ENCODE data around the gene CDA. TPM values are rescaled to one million over a fixed set of nuclear protein-coding genes. Genes with fewer than 3 reads are reported as not detected.

The CDA gene
- total and polyA plus RNA-seq, 7 donors, result 1.0 to 2.5 (median 1.7) TPM

GRCh38 chr1:20558191-20558590, 30.7 kb upstream of the CDA start:
- Histone ChIP-seq H3K27ac (no peak overlapping the region), H3K27me3 (ENCODE audit: insufficient read depth in 3 of 3, low read length in 2 of 3) (peaks cover 0 to 36% (median 2%) of the 10 kb centered on the region in 3 donors), H3K9me3 (no peaks in the 10 kb centered on the region), H3K4me3 (no peak overlapping the region), H3K4me1 (no peaks in the 10 kb centered on the region), H3K36me3 (ENCODE audit: insufficient read depth in 1 of 2, low read depth in 1 of 2) (no peaks in the 10 kb centered on the region)
- WGBS, 3 donors, result 51 to 59% (median 55%) methylated on average over 5 of the region's 5 CpGs
- intact Hi-C loops (cut with DNase I), result no loop called here
- DNase-seq, result no peak
- TF ChIP-seq CTCF (IDR thresholded peaks at IDR 0.05), result no peak
- peak in 1 of 4 donors; percentile 22 for ATAC-seq

GRCh38 chr1:20560966-20561365, 27.9 kb upstream of the CDA start:
- intact Hi-C loops (cut with DNase I), result no loop called here
- TF ChIP-seq CTCF (IDR thresholded peaks at IDR 0.05), result no peak
- H3K9me3 ChIP-seq, result no peaks in the 10 kb centered on the region
- no peaks in the 10 kb centered on the region for H3K4me1 ChIP-seq
- H3K27ac ChIP-seq, result no peak overlapping the region
- no peak overlapping the region for H3K4me3 ChIP-seq
- peaks cover 0 to 23% (median 0%) of the 10 kb centered on the region in 3 donors for H3K27me3 ChIP-seq (ENCODE audit: insufficient read depth in 3 of 3, low read length in 2 of 3)
- DNase-seq (no peak), ATAC-seq (no peak)
- 41 to 100% (median 84%) methylated on average over 1 of the region's 1 CpG for WGBS, 3 donors
- H3K36me3 ChIP-seq (ENCODE audit: insufficient read depth in 1 of 2, low read depth in 1 of 2), result no peaks in the 10 kb centered on the region

- Histone ChIP-seq H3K36me3 (ENCODE audit: insufficient read depth in 1 of 2, low read depth in 1 of 2) (no peaks in the 10 kb centered on the region), H3K27ac (no peak overlapping the region), H3K4me1 (no peaks in the 10 kb centered on the region), H3K9me3 (no peaks in the 10 kb centered on the region), H3K27me3 (ENCODE audit: insufficient read depth in 3 of 3, low read length in 2 of 3) (peaks cover 0 to 23% (median 0%) of the 10 kb centered on the region in 3 donors), H3K4me3 (no peak overlapping the region)
- intact Hi-C loops (cut with DNase I), result no loop called here
- DNase-seq (no peak), ATAC-seq (no peak)
- TF ChIP-seq CTCF (IDR thresholded peaks at IDR 0.05), result no peak
- WGBS, 3 donors, result 52 to 62% (median 61%) methylated on average over 4 of the region's 4 CpGs
These were observed 23.7 kb upstream of the CDA start for GRCh38 chr1:20565234-20565633.

- no peak overlapping the region for H3K4me3 ChIP-seq
- TF ChIP-seq CTCF (IDR thresholded peaks at IDR 0.05), result no peak
- 80 to 89% (median 84%) methylated on average over 4 of the region's 4 CpGs for WGBS, 3 donors
These were observed 19.3 kb upstream of the CDA start for GRCh38 chr1:20569523-20570098.

GRCh38 chr1:20571427-20571826, 17.5 kb upstream of the CDA start:
- H3K27ac ChIP-seq, result no peak overlapping the region
- WGBS, 3 donors, result 77 to 80% (median 79%) methylated on average over 5 of the region's 5 CpGs
- H3K4me1 ChIP-seq, result peaks cover 4% of the 10 kb centered on the region
- no peaks in the 10 kb centered on the region for H3K27me3 ChIP-seq (ENCODE audit: insufficient read depth in 3 of 3, low read length in 2 of 3)
- H3K4me3 ChIP-seq, result no peak overlapping the region
- H3K9me3 ChIP-seq, result no peaks in the 10 kb centered on the region
- TF ChIP-seq CTCF (IDR thresholded peaks at IDR 0.05), result no peak
- intact Hi-C loops (cut with DNase I), result no loop called here
- no peak for ATAC-seq
- no peaks in the 10 kb centered on the region for H3K36me3 ChIP-seq (ENCODE audit: insufficient read depth in 1 of 2, low read depth in 1 of 2)
- DNase-seq, result no peak

More at GRCh38 chr1:20569523-20570098, 19.3 kb upstream of the CDA start:
- Histone ChIP-seq H3K27ac (no peak overlapping the region), H3K9me3 (no peaks in the 10 kb centered on the region), H3K36me3 (ENCODE audit: insufficient read depth in 1 of 2, low read depth in 1 of 2) (no peaks in the 10 kb centered on the region), H3K4me1 (no peaks in the 10 kb centered on the region), H3K27me3 (ENCODE audit: insufficient read depth in 3 of 3, low read length in 2 of 3) (no peaks in the 10 kb centered on the region)
- intact Hi-C loops (cut with DNase I), result no loop called here
- DNase-seq (no peak), ATAC-seq (no peak)

All from psoas muscle (tissue), 8 donors.